HG03565 (cell line): ENCODE data around the gene SLC23A1.
"Not testable (repeated sequence)": the region's sequence is repeated elsewhere in the genome, so short reads cannot be mapped to it uniquely, and the experiment has no call there.

ENCODE experiments used
- ATAC-seq: cut with Tn5 transposase; IDR thresholded peaks from one replicate; pipeline ENCODE4 v1.9.1; 2021; ENCODE audit warnings: mild to moderate bottlenecking, moderate library complexity; ENCODE audit not compliant: unreplicated experiment

Gene SLC23A1

DNA sequence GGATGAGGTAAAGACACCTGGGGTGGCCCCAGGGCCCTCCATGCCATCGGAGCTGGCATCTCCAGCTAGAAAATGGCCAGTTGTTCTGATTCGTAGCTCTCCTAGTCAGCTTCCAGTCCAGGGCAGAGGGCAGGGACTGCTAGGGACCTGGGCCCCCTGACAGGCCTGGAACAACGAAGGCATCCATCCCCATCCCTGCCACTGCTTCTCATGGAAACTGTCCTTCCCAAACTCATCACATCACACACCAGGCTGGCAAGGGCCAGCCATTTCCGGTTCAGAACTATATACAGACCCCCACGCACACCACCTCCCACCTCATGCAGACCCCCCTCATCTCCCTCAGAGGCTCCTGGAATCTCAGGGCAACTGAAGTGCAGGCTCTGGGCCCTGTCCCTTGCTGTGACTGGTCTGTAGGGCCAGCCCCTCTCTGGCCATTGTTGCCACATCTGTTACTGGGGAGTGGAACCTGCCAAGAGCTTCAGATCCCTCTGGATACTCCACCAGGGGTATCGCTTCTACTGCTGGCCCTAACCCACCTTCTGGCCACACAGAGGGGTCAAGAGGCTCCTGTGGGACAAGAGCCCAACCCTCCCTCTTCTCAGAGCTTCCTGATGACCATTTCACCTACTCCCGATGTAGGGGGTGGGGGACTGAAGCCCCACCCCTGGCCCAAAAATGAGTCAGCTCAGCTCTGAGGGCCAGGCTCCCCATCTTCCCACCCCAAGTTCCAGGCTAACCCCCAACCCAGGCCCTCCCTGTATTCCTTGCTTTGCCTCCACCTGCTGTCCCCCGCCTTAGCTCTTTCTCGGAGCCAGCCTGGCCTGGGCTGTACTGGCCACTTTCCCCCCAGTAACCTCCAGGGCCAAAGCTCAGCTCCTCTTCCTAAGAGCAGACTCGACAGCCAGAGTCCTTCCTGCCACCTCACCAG, 7.8 kb upstream of the SLC23A1 start:
- ATAC-seq = no peak

DNA sequence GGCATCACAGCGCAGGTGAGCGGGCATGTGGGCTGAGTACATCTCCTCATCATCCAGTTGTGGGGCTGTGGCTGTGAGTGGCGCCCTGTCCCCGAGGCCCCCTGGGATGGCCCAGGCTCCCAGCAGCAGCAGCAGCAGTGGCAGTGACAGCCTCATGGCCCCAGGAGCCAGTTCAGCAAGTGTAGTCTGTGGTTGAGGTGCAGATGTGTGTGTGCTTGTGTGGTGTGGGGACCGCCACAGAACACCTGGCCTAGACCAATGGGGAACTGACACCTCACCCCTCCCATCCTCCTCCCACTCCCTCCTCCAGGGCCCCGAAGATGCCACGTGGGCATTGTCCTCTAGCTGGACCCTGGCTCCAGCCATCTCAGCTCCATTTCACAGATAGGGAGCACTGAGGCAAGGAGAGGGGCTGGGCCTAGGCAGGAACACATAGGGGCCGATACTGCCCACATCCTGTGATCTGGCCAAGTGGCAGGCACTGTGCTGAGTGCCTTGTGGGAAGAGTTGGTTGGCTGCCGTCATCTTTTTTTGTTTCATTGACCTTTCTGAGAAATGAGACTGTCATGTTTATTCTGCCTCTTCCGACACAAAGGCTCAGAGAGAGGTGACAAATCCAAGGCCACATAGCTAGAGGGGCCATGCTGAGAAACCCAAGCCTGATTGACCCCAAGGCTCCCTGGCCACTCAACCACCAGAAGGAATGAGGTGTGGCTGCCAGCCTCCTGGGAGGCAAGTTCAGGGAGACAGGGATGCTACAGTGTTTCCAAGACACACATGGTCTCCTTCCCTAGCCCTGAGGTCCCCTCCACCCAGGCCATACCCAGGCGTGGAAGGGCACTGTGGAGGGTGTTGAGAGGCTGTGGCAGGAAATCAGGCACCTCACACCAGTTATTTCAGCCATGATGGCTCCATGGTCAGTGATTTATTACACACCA, 6.9 kb upstream of the SLC23A1 start, which contains the start of gene MZB1:
Gene MZB1, minus strand, starts transcription at position 213 of the 938 bp plus-strand sequence. Its CDS starts 57 bp downstream, at position 156.
- ATAC-seq = peak; percentile 37

DNA sequence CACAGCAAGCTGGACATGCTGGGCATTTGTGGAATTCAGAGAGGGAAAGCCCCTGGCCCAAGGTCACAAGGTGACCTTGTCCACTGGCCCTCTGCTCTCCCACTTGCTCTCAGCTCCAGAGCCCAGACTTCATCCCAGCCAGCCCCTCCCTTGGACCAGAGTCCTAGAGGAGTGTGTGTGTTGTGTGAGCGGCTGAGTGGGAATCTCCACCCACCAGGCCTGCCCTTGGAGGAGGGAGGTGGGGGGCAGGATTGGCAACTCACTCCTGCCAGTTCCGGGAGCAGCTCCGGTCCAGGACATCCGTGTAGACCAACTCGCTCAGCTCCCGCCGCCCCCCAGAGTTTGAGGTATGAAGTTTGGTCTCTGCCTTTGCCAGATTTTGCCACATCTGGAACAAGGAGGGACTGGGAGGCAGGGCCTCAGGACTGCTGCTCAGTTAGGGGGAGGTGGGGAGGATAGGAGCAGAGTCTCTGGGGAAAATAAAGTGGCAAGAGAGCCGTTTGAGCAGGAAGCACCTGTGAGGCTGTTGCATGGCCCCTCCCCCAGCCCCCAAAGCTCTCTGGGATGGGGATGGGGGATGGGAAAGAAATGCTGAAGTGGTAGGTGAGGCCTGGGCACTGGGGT, 5.2 kb upstream of the SLC23A1 start:
- no peak for ATAC-seq

DNA sequence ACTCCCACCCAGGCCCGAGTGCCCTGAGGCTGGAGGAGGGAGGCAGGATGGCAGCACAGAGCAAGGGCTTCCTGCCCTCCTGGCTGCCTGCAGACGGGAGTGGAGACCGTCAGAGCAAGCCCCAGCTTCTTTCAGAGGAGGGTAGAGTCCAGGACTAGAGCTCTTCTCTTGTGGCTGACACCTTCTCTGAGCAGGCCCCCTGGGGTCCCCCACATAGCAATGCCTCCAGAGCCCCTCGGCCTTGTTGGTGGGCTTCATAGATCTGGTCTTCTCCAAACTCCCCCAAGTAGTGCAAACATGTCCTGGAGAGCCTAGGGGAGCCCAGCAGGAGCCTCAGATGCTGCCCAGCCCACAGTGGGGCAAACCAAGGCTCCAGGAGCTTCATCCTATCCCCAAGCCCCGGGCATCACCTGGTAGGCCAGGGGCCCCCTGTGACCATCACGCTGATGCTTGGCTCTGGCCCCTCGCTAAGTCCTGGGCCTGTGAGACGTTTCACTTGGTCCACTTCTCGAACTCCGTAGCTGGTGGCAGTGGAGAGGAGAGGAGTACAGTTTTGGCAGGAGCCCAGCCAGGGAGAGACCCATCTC, 4.6 kb upstream of the SLC23A1 start:
- no peak for ATAC-seq

DNA sequence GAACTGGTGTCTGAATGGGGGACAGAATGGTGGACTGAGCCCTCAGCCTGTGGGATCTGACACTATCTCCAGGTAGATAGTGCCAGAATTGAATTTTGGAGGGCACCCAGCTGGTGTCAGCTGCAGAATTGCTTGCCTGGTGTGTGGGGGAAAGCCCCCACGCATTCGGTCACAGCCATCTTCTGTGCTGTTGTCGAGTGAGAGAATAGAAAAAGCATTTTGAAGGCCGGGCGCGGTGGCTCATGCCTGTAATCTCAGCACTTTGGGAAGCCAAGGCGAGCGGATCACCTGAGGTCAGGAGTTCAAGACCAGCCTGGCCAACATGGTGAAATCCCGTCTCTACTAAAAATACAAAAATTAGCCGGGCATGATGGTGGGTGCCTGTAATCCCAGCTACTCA, 3.9 kb upstream of the SLC23A1 start:
- not testable (repeated sequence) for ATAC-seq

DNA sequence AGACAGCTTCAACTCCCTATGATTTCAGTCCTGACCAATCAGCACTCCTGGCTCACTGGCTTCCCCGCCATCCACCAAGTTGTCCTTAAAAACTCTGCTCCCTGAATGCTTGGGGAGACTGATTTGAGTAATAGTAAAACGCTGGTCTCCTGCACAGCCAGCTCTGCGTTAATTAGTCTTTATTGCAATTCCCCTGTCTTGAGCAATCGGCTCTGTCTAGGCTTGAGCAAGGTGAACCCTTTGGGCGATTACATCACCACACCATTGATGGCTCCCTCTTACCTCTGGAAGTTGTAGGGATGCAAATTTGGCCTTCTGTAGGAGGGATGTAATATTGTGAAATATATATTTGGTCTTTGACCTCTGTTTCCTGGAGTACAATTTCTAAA, 2.9 kb upstream of the SLC23A1 start:
- ATAC-seq = no peak

DNA sequence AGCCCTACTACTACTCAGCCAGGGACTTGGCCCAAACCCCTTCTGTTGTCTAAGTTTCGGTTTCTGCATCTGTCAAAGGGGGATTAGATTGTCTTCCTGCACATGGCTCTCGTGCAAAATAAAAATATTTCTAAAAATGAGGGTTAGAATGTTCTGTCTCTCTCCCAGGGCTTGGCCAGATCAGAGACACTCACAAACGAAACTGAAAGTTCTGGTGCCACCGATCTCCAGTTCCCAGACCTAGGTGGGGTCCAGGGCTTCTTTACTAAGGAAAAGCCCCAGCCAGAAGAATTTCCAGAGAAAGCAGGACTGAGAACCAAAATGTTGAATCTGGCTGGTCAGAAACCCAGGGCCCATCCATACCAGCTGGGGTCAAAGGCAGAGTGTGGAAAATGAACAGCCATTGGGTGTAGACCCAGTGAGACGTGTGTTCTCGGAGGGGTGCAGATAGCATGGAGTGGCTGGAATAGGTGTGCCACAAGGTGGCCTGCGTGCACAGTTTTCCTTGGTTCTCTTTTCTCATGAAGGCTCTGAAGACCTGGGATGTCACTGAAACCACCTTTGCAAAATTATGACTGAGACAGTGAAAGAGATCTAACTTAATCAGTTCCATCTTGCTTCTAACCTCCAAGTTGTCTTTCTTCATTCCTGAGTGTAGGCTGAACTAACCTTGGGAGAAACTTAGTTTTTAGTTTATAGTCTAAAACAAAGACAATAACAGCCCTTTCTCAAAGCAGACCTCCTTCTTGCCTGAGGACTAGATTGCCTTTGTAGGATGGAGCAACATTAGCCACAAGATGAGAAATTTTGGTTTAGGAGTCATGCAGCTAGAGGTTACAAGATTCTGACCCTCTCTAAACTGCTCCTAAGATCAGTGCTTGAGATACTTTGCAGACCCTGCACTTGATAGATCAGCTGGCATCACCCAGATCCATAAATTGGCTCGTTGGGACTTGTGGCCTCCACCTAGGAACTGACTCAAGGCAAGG, 2.3 kb upstream of the SLC23A1 start:
- ATAC-seq = no peak

DNA sequence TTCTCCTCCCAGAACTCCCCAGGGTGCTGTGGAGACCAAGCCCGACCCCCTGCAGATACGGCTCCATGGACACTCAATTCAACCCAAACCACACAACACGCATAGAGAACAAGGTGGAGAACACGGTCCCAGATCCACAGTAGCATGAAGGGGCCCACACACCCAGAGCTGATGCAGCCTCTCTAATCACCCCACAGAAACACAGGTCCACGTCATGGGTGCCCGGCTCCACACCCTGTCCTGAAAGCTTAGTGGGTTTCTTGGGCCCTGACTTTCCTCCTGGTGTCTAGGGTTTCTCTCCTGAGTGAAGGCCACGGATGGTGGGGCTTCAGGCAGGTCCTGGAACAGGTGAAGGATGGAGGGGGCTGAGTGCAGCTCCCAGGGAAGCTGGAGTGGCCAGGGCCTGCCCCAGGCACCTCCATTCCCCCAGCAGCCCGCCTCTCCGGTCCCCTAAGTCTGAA, 1.5 kb upstream of the SLC23A1 start:
- ATAC-seq = no peak

DNA sequence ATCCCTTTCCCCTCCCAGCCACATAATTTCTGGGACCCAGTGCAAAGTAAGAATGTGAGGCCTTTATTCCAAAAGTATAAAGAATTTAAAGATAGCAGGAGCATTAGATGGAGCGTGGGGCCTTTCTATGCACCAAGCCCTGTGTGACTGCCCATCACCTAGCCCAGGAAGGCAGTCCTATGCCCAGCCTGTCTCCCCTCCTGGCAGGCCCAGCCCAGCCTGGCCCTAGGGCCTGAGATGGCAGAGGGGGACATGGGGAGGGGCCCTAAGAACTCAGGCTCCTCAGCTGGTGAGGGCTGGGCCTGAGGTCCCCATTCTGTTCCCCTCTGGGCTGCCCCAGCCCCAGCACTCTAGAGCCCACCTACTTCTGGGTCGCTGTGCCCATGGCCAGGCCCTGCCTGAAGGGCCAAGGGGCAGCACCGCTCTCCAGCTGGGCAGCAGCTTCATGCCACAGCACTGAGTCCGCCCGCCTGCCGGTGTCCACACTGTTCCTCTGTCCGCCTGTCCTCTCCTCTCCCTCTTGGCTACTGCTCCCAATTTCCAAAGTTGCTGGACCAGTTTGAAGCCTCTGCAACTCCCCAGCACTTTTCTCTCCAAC, 995 bp upstream of the SLC23A1 start:
- ATAC-seq = no peak

DNA sequence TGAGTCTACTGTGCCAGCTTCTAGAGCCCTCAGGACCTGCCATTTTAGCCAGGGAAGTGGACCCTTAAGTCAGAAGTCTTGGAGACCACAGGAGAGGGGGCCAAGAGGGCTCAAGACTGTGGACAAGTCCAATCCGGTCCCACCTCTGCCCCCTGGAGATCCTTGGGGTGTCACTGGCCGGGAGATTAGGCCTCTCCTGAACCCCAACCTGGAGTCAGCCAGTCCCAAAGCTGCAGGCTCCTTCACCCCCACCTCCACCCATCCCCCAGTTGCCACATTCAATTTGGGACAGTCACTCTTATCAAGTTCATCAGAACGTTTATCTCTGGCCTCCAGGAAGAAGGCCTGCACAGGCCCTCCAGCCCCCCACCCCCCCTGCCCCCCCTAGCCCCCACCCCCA, 290 bp downstream of the SLC23A1 start:
- ATAC-seq = no peak

DNA sequence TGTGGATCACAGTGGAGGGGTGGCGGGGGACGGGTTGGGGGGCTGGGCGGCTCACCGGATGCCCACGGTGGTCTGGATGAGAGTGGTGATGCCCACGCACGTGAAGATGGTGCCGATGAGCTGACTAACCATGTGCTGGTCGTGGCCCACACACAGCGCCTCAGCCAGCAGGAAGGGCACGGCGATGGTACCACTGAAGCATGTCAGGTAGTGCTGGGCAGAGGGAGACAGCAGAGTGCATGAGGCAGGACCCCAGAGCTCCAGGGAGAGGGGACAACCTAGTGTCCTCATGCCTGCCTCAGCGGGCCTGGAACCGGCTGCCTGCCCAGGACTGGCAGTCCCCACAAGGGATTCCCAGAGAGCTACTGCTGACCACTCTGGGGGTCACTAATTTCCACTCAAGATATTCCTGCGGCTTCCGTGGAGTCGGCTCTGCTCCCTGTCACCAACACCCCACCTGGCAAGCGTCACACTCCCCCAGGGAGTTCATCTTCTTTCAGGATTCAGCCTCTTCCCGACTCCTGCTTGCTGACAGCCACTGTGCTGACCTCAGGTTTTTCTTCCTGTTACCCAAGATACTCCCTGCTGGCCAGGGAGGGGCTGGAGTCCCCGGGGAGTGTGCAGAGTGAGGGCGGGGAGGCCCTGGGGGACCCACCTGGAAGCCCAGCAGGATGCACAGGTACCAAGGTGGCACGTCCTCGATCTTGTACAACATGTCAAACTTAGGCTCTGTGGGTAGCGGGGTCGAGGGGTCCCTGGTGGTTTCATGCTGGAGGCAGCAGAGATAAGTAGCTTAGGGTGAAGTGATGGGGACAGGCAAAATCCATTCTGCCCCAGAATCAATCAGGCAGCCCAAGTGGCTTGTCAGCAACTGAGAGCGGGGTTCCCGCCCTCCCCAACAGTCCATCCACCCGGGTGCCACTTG, 998 bp downstream of the SLC23A1 start:
- no peak for ATAC-seq

DNA sequence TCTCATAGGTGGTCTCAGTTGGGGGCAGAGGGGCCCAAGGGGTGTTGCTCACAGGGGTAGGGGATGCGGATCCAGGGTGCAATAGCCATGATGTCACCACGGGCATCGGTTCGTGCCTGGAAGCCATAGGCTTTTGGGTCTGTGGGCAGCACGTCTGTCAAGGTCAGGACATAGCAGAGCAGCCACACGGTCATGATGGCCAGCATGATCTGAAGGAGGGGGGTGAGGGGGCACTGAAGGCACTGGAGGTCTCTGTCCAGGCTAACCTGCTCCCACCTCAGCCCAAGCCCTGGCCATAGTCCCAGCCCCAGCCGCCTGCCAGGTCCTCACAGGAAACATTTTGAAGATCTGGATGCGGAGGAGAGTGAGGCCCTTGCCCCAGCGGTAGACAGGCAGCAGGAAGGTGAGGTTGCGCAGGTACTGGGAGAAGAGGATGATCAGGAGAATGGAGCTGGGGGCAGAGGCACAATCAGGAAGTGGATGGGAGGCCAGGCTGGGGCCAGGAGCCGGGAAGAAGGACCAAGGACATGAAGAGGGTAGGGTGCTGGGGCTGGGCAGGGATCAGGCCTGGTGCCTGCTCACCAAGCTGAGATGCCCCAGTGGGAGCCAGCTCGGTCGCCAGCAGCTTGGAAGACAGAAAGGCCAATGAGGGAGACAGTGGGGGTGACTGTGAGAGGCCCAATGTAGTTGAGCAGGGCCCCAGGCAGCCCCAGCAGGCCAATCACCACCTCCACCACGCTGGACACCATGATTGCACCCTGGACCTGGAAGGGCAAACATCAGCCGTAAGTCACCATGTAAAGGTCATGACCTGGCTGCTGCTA, 3.3 kb downstream of the SLC23A1 start:
- no peak for ATAC-seq

DNA sequence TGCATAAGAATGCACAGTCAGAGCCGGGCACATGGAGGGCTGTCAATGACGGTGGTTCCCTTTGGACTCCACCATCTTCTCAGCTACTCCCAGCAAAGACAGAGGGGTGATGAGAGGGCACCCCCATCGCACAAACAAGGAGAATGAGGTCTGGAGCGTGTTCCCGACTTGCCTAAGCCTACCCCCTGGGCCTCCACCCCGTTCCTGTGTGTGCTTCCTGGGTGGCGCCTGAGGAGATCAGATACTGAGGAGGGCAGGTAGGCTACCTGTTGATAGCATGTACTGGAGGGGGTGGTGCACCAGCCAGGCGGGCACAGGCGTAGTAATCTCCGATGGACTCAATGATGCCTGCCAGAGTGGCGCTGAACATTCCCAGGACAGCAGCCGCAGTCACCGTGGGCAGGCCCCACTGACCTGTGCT, 4.1 kb downstream of the SLC23A1 start:
- ATAC-seq = no peak

DNA sequence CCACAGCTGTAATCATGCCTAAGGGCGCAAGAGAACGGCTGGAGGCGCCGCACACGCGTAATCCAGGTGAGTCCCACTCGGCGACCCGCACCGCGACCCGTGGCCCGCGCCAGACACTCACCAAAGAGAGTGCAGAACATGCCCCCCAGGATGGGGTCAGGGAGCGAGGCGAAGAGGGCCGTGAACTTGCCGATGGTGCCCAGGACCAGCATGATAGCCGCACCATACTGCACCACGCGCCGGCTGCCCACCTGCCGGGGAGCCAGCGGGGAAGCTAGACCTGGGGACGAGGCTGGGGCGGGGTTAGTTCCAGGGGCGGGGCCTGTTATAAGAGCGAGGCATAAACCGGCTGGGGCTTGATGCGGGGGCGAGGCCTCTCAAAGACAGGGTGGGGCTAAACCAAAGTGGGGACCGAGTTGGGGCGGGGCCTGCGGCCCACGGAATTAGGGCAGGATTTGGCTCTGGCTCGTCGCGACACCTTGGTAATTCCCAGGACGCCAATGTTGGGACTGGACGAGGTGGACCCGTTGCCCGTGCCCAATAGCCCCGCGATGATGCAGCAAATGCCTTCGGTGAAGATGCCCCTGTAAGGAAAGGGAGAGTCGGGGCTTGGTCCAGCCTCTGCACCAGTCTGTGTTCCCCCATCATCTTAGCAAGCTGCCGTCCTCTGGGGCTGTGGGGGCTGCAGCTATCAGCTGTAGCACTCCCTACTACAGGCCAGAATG, 4.8 kb downstream of the SLC23A1 start:
- ATAC-seq = no peak

DNA sequence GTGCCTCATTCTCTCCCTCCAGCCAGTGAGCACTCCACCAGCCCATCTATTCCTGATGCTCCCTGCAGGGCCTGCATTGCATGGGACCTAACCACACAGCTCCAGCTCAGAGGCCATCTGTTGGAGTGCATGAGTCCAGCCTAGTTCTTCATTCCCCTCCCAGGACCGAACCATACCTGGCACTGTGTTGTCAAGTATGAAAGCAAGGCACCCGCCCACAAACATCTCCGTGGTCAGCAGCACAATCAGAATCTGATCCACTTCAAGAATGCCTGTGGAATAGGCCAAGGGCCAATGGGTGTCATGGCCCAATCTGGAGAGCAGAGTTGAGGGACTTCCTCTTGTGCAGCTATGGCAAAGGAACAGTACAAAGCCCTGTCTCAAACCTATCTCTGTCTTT, 5.9 kb downstream of the SLC23A1 start:
- ATAC-seq = no peak

DNA sequence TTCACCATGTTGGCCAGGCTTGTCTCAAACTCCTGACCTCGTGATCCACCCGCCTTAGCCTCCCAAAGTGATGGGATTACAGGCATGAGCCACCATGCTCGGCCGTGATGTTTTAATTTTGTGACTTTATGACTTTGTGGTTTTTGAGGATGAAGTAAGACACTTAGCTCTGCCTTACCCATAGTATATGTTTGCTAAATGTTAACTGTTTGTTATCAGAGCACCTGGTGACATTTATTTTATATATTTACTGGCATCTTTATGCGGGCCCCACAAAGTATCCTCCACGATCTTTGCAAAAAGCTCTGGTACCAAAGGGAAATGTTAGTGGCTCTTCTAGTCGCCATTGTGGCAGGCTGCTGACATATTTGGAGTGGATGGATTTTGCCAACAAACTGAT, 6.7 kb downstream of the SLC23A1 start:
- no peak for ATAC-seq
